HepG2 (cell line): Measurements from ENCODE around the gene TPGS1. TPM values are rescaled to one million over a fixed set of nuclear protein-coding genes. Genes with fewer than 3 reads are reported as not detected.
A peak's percentile ranks its signal among the peaks of the same experiment; 100 is the strongest.

Experiments
- ATF5 ChIP-seq: sonication (generic); formaldehyde crosslinking; IDR thresholded peaks from 2 replicates; pipeline ENCODE4 v1.4.0; 2020; ENCODE audit warnings: mild to moderate bottlenecking, low read depth, missing genetic modification reagents
- BORCS8-MEF2B ChIP-seq: sonication (generic); formaldehyde crosslinking; IDR thresholded peaks from 2 replicates; pipeline ENCODE4 v1.8.0; 2022; ENCODE audit warnings: mild to moderate bottlenecking, missing genetic modification reagents
- ELF1 ChIP-seq: sonication (generic); formaldehyde crosslinking; IDR thresholded peaks from 2 replicates; pipeline ENCODE4 v1.4.0; 2020; ENCODE audit warnings: missing genetic modification reagents
- HNF4G ChIP-seq, 2 experiments: sonication (generic) in 1 of 2; formaldehyde crosslinking in 1 of 2; IDR thresholded peaks; 2 replicates each; pipeline versions ENCODE4 v1.4.0 to v1.6.1; 2011 to 2020; ENCODE audit warnings: borderline replicate concordance in 2 of 2, low read depth in 2 of 2, mild to moderate bottlenecking in 2 of 2, low read length in 1 of 2, missing genetic modification reagents in 1 of 2, moderate library complexity in 1 of 2
- HOXA5 ChIP-seq: sonication (generic); formaldehyde crosslinking; IDR thresholded peaks from 2 replicates; pipeline ENCODE4 v1.4.0; 2020; ENCODE audit warnings: missing genetic modification reagents
- KAT2B ChIP-seq: fragments of 150-350 bp; IDR thresholded peaks from 2 replicates; pipeline ENCODE4 v1.6.1; 2014; ENCODE audit warnings: low read depth, low read length, borderline replicate concordance
- KAT7 ChIP-seq: IDR thresholded peaks from 2 replicates; pipeline ENCODE4 v1.6.1; 2018; ENCODE audit warnings: borderline replicate concordance, missing compliant biosample characterization
- NCOA2 ChIP-seq: sonication (generic); formaldehyde crosslinking; IDR thresholded peaks from 2 replicates; pipeline ENCODE4 v1.8.0; 2022; ENCODE audit warnings: inconsistent platforms
- NFKBIZ ChIP-seq: IDR thresholded peaks from 2 replicates; pipeline ENCODE4 v1.6.1; 2018; ENCODE audit warnings: missing genetic modification reagents, missing compliant biosample characterization
- NR3C1 ChIP-seq: sonication (generic); formaldehyde crosslinking; IDR thresholded peaks from 2 replicates; pipeline ENCODE4 v1.4.0; 2020; ENCODE audit warnings: missing genetic modification reagents
- PTBP1 ChIP-seq: fragments of 200-400 bp; formaldehyde crosslinking; IDR thresholded peaks from 2 replicates; pipeline ENCODE4 v1.6.1; 2018; ENCODE audit warnings: low read length, low read depth; ENCODE audit not compliant: poor library complexity, severe bottlenecking
- RBAK ChIP-seq: sonication (generic); formaldehyde crosslinking; IDR thresholded peaks from 2 replicates; pipeline ENCODE4 v1.5.1; 2020; ENCODE audit warnings: mild to moderate bottlenecking, missing genetic modification reagents
- RFXAP ChIP-seq: sonication (generic); formaldehyde crosslinking; IDR thresholded peaks from 2 replicates; pipeline ENCODE4 v1.4.0; 2020; ENCODE audit warnings: missing genetic modification reagents, borderline replicate concordance
- SAFB2 ChIP-seq: sonication (generic); formaldehyde crosslinking; IDR thresholded peaks from 2 replicates; pipeline ENCODE4 v1.5.1; 2020; ENCODE audit warnings: missing genetic modification reagents, low read depth, mild to moderate bottlenecking, borderline replicate concordance
- SALL1 ChIP-seq: sonication (generic); formaldehyde crosslinking; IDR thresholded peaks from 2 replicates; pipeline ENCODE4 v1.8.0; 2022; ENCODE audit warnings: mild to moderate bottlenecking, missing genetic modification reagents
- SRF ChIP-seq: IDR thresholded peaks from 2 replicates; pipeline ENCODE4 v1.6.1; 2011; ENCODE audit warnings: mild to moderate bottlenecking, low read depth, low read length, moderate library complexity
- TFE3 ChIP-seq: IDR thresholded peaks from 2 replicates; pipeline ENCODE4 v1.6.1; 2016
- TMF1 ChIP-seq: sonication (generic); formaldehyde crosslinking; IDR thresholded peaks from 2 replicates; pipeline ENCODE4 v1.8.1; 2022; ENCODE audit warnings: low read depth, missing genetic modification reagents
- ZBTB20 ChIP-seq: sonication (generic); formaldehyde crosslinking; IDR thresholded peaks from 2 replicates; pipeline ENCODE4 v1.8.1; 2023; ENCODE audit warnings: missing genetic modification reagents, low read depth, mild to moderate bottlenecking, borderline replicate concordance
- ZNF121 ChIP-seq: sonication (generic); formaldehyde crosslinking; IDR thresholded peaks from 2 replicates; pipeline ENCODE4 v1.5.0; 2020; ENCODE audit warnings: mild to moderate bottlenecking, missing genetic modification reagents
- ZNF33B ChIP-seq: sonication (generic); formaldehyde crosslinking; IDR thresholded peaks from 2 replicates; pipeline ENCODE4 v1.5.1; 2020; ENCODE audit warnings: mild to moderate bottlenecking, missing genetic modification reagents
- ZNF629 ChIP-seq: sonication (generic); formaldehyde crosslinking; conservative IDR thresholded peaks from 2 replicates; pipeline ENCODE4 v1.5.0; 2020; ENCODE audit warnings: missing genetic modification reagents
- polyA plus RNA-seq, 8 experiments: library from polyadenylated mRNA; depleted of rRNA in 3 of 8; stranded (reverse) in 7 of 8; unstranded in 1 of 8; fragments of >200 nt; fragmentation: Illumina TruSeq in 4 of 8; extraction: Trizol in 4 of 8; gene quantifications; 2 replicates each; pipeline versions ENCODE4 v1.2.1 to v1.2.3, GENCODE V29; 2011 to 2016; ENCODE audit warnings: low read depth in 4 of 8, missing spikeins in 1 of 8, mixed read lengths in 1 of 8; ENCODE audit not compliant: insufficient read depth in 1 of 8
- total RNA-seq, 5 experiments: library from RNA; depleted of rRNA; stranded (reverse); fragments of >200 nt; fragmentation: Illumina TruSeq; extraction: Trizol; gene quantifications; 2 replicates each; pipeline ENCODE4 v1.2.3, GENCODE V29; 2016; ENCODE audit warnings: low read depth in 1 of 5
- TF ChIP-seq, protein P1 (sequence below): sonication (generic); formaldehyde crosslinking; IDR thresholded peaks from 2 replicates; pipeline ENCODE4 v1.4.0; 2020; ENCODE audit warnings: mild to moderate bottlenecking, missing genetic modification reagents
- TF ChIP-seq, protein P2 (sequence below): sonication (generic); formaldehyde crosslinking; IDR thresholded peaks from 2 replicates; pipeline ENCODE4 v1.5.0; 2020; ENCODE audit warnings: mild to moderate bottlenecking, missing genetic modification reagents

Gene TPGS1
- total and polyA plus RNA-seq, 2 of the 13 experiments (the other 11 are each of a cell fraction or from before 2014, with no cell fraction given): 1.1 to 6.2 TPM

DNA sequence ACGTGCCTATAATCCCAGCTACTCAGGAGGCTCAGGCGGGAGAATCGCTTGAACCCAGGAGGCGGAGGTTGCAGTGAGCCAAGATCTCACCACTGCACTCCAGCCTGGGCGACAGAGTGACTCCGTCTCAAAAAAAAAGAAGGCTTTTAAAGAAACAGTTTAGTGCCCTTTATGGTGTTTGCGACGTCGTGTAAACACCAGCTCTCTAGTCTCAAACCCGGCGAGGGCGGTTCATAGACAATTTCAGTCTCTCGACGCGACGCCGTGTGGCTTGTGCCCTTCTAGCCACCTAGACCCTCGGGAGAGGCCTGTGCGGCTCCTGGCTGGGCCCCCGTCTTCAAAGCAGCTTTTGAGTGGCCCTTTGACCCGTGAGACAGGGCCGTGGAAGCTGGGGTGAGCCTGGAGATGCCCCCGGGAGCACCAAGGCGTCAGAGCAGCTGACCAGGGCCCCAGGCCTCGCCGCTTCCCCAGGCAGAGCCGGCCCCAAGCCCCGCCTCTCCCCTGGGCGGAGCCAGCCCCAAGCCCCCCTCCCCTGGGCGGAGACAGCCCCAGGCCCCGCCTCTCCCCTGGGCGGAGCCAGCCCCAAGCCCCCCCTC lies 16.1 kb upstream of the TPGS1 start (continued):
- TF ChIP-seq BORCS8-MEF2B: peak; percentile 59; the same call in 1 of the 2 replicates
- TF ChIP-seq, protein P1, sequence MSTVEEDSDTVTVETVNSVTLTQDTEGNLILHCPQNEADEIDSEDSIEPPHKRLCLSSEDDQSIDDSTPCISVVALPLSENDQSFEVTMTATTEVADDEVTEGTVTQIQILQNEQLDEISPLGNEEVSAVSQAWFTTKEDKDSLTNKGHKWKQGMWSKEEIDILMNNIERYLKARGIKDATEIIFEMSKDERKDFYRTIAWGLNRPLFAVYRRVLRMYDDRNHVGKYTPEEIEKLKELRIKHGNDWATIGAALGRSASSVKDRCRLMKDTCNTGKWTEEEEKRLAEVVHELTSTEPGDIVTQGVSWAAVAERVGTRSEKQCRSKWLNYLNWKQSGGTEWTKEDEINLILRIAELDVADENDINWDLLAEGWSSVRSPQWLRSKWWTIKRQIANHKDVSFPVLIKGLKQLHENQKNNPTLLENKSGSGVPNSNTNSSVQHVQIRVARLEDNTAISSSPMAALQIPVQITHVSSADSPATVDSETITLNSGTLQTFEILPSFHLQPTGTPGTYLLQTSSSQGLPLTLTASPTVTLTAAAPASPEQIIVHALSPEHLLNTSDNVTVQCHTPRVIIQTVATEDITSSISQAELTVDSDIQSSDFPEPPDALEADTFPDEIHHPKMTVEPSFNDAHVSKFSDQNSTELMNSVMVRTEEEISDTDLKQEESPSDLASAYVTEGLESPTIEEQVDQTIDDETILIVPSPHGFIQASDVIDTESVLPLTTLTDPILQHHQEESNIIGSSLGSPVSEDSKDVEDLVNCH (CRISPR knock-in tag): no peak
- TF ChIP-seq PTBP1: no peak
- no peak for TF ChIP-seq RBAK (CRISPR knock-in tag)
- TF ChIP-seq ZNF121 (CRISPR knock-in tag): 0 out of 2 replicates have a peak, but pooled peaks have one; percentile 14
- TF ChIP-seq TMF1 (CRISPR knock-in tag): no peak
- peak; percentile 55; the same call in 1 of the 2 replicates for TF ChIP-seq SALL1
- TF ChIP-seq ZNF33B (CRISPR knock-in tag): no peak
- TF ChIP-seq HNF4G (IDR thresholded peaks at IDR 0.05; ENCODE audit: borderline replicate concordance, low read depth, low read length): no peak
- TF ChIP-seq HNF4G (CRISPR knock-in tag; IDR thresholded peaks at IDR 0.05; ENCODE audit: borderline replicate concordance, low read depth): no peak
- TF ChIP-seq NFKBIZ (CRISPR knock-in tag): no peak
- TF ChIP-seq, protein P2, sequence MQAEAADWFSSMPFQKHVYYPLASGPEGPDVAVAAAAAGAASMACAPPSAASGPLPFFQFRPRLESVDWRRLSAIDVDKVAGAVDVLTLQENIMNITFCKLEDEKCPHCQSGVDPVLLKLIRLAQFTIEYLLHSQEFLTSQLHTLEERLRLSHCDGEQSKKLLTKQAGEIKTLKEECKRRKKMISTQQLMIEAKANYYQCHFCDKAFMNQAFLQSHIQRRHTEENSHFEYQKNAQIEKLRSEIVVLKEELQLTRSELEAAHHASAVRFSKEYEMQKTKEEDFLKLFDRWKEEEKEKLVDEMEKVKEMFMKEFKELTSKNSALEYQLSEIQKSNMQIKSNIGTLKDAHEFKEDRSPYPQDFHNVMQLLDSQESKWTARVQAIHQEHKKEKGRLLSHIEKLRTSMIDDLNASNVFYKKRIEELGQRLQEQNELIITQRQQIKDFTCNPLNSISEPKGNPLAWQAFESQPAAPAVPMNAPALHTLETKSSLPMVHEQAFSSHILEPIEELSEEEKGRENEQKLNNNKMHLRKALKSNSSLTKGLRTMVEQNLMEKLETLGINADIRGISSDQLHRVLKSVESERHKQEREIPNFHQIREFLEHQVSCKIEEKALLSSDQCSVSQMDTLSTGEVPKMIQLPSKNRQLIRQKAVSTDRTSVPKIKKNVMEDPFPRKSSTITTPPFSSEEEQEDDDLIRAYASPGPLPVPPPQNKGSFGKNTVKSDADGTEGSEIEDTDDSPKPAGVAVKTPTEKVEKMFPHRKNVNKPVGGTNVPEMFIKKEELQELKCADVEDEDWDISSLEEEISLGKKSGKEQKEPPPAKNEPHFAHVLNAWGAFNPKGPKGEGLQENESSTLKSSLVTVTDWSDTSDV (CRISPR knock-in tag): no peak
- no peak for TF ChIP-seq NR3C1 (CRISPR knock-in tag)
- TF ChIP-seq NCOA2: no peak
- no peak for TF ChIP-seq KAT2B
- TF ChIP-seq ZNF629 (CRISPR knock-in tag): no peak
- no peak for TF ChIP-seq SRF
- TF ChIP-seq ELF1: 0 out of 2 replicates have a peak, but pooled peaks have one; percentile 20
- TF ChIP-seq ATF5: no peak
- no peak for TF ChIP-seq TFE3 (CRISPR knock-in tag)
- no peak; the same call in 1 of the 2 replicates for TF ChIP-seq KAT7
- TF ChIP-seq RFXAP (CRISPR knock-in tag): no peak
- TF ChIP-seq HOXA5: no peak
- TF ChIP-seq ZBTB20 (CRISPR knock-in tag): 0 out of 2 replicates have a peak, but pooled peaks have one; percentile 40
- TF ChIP-seq SAFB2 (CRISPR knock-in tag): no peak
